ENCODE data around the gene DENND2A.
"Not testable (repeated sequence)": the region's sequence is repeated elsewhere in the genome, so short reads cannot be mapped to it uniquely, and the experiment has no call there.

DENND2A gene

DNA sequence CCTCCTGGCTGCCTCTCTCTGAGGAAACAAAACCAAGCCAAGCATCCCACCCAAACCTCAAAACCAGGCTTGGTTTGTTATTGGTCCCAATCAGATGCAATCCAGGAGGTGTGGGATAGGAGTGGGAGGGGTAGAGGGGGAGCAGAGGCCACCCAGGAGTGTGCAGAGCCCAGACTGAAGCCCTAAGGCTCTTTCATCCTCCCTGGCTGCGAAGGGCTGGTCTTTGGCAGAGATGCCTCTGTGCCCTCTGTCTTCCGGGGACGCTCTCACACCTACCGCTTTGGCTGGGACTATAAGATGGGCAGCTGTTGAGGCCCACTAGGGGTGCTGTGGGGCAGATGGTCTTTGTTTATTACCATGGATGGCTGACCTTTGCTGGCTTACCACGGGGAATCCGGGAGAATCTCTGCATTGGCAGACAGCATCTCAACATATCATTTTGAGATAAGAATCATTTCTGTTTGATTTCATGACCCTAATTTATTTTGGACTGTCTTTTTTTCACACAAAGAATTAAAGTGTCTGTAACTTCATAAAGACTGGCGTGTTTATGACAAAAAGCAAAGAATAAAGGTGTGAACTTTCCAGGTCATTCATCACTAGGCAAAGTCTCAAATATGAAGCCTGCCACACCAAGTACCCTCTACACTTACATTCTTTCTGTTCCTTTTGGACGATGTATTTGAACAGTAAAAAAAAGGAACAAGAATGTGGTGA lies 6.5 kb upstream of the DENND2A start:
- DNase-seq (ENCODE audit: low read depth), result no peak

DNA sequence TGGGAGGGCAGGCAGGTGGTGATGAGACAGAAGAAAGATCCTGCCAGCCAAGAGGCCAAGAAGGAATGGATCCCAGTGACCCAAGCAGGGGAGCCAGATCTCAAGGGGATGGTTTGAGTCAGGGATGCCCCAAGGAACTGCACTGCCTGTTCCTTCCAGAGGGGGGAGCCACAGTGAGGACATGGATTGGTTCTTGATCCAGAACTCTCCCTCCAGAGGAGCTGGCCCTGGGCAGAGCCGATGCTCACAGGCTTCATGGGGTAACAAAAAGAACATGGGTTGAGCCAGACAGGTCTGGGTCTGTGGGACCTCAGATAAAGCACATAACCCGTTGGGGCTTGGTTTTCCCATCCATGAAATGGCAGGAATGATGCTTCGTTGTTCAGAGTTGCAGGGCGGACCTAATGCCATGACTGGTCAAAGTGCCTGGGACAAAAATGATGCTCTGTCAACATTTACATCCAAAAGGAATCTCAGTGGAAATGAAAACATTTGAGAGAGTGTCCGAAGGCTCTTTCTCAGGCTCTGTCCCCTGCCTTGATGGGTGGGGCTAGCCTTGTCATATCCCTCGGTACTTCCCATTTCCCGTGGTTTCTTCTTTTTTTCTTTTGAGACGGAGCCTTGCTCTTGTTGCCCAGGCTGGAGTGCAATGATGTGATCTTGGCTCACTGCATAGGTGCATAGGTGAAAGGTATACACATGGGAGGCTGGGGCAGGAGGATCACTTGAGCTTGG lies 4.7 kb upstream of the DENND2A start:
- no peak for DNase-seq (ENCODE audit: low read depth)

DNA sequence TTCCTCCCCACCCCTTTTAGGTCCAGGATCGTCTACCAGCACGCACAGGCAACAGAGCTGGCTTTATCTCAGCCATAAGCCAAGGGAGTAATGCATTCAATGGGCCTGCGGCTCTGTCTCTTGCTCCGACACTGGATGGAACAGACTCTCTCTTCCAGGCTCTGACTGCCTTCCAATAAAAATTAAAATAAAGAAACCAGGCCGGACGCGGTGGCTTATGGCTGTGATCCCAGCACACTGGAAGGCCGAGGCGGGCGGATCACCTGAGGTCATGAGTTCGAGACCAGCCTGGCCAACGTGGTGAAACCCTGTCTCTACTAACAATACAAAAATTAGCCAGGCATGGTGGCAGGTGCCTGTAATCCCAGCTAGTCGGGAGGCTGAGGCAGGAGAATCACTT lies 4.1 kb upstream of the DENND2A start:
- not testable (repeated sequence) for DNase-seq (ENCODE audit: low read depth)

DNA sequence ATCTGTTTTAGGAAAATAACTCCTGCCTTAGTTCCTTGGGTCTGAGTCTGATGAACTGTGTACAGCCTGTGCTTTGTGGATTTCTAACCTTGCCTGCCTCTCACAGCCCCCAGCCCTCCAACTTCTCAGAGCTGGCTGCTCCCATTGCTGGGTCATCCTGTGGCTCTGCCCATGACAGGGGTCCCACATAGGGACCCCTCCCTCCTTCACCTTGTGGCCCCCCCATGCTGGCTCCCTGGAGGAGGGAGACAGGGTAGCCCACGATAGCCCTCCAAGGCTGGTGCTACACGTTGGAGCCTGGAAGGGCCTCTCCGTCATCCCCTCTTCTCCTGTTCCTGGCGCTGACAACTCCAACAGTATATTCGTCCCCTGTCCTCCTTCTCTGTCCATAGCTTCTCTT lies 2.8 kb upstream of the DENND2A start:
- no peak for DNase-seq (ENCODE audit: low read depth)

DNA sequence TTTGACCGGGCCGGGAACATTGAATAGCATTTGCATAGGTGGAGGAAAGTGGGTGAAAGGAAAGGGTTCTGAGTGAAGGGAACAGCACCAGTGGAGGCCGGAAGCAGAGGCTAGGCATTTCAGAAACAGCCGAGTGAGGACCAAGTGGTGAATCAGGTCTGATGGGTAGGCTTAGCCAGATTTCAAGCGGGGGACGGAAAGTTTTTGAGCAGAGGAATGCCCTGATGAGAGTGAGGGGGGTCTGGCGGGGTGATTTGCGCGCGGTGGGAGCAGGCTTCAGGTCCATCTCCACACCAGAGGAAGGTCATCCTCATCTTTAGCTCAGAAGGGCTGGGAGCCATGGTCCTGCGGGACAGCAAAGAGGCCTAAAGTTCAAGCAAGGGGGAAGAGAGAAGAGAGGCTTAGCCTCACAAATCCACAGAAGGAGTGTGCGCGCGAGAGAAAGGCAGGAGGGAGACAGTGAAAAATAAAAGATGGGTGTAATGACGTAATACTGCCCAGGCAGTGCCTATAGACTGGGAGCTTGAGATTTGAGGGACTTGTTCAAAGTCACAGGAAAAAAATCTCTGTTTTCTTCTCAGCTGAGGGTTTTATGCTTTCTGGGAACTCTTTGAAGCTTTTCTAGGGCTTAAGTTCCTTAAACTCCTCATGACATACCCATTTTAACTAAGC lies 1.0 kb upstream of the DENND2A start:
- DNase-seq (ENCODE audit: low read depth), result no peak

GRCh38 chr7:140640060-140640637 lies 464 bp downstream of the DENND2A start:
- DNase-seq (ENCODE audit: low read depth), result no peak

- no peak for DNase-seq (ENCODE audit: low read depth)
These were observed 1.1 kb downstream of the DENND2A start for GRCh38 chr7:140639366-140640053.

- no peak for DNase-seq (ENCODE audit: low read depth)
These were observed 2.3 kb downstream of the DENND2A start for GRCh38 chr7:140638173-140638791.

DNA sequence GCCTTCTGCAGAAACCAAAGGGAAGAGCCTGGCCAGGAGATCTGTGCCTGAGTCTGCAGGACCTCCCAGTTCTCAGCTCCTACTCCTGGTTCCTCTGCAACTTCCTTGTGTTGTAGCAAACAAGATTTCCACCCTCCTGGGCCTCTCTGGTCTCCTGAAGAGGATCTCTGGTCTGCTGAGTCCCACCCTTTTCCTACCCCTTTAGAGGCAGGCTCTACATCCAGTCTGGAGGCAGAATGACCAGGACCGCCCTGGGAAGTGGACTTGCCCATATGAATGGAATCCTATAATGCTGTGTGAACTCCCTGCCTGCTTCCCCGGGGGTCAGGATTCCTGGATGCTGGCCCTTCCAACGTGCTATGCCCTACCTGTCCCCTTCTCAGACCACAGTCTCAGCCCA lies 3.2 kb downstream of the DENND2A start:
- no peak for DNase-seq (ENCODE audit: low read depth)

GRCh38 chr7:140635816-140636215 lies 4.8 kb downstream of the DENND2A start:
- no peak for DNase-seq (ENCODE audit: low read depth)

DNA sequence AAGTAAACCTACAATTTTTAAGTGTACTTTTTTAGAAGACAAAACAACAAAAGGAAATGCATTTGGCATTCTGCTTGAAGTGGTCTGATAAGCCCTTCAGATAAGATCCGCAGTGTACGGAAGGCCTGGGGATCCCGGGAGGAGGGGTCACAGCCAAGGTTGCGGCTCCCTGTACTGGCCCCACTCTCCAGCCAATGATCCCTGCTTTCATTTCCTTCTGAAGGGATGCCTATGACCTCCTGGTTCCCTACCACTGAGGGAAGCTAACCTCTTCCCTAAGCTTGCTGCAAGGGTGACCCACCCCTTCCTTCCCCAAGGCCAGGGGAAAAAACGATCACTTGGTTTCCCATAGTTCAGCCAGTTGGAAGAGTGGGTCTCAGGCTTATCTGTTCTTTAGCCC lies 5.3 kb downstream of the DENND2A start:
- no peak for DNase-seq (ENCODE audit: low read depth)

GRCh38 chr7:140631602-140632001 lies 9.0 kb downstream of the DENND2A start:
- DNase-seq (ENCODE audit: low read depth), result no peak

DNA sequence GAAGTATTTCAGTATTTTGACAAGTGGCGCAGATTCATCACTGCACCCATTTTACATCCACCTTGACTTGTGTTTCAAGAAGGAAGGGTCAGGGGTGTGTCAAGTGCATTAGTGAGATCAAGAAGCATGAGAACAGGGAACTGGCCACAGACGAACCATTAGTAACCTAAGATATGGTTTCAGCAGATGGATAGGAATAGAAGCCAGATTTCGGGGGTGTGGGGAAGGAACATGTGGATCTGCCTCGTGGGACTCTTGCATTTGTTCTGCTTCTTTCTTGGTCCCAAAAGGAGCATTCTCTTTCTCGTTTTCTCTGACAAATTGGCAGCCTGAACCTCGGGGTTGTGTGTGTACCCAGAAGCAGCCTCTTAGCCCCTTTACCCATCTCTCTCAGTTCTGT lies 9.6 kb downstream of the DENND2A start:
- DNase-seq (ENCODE audit: low read depth), result no peak

DNA sequence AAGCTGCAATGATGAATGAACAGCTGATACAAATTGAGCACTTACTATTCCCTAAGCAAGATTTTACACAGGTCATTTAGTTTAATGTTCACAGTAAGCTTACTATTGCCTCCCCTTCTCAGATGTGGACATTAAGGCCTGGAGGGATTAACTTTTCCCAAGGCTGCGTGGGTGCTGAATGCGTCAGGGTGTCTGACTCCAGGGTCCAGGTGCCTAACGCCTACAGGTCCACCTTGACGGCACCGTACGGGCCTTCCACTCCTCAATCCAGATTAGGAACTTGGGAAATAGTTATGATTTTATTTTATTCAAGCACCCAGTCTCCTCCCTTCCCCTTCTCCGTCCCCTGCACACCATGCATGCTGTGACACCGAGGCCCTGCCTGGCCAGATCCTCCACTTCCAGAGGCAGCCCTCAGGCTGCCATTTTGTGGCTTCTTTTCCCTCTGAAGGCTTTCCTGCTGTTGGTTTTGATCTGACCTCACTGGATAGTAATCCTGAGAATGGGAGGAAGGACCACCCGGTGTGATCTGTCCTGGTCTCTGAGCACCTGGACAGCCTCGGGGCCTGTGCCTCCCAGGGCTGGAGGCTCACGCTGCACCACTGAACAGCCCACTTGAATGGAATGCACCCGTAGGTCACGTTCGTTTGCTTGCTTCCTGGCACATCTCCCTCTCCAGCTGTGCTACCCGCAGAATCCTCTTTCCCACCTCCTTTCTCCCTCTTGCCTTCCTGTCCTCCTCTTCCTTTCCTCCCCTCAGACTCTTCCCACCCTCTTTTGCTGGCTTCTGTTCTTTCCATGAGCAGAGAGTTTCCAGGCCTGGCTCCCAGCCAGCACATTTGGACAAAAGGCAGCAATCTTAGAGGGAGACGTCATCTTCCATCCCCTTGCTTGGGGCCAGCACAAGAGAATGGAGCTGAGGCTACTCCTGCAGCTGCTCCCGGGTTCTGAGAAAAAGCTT lies 14.4 kb downstream of the DENND2A start:
- no peak for DNase-seq (ENCODE audit: low read depth)

DNA sequence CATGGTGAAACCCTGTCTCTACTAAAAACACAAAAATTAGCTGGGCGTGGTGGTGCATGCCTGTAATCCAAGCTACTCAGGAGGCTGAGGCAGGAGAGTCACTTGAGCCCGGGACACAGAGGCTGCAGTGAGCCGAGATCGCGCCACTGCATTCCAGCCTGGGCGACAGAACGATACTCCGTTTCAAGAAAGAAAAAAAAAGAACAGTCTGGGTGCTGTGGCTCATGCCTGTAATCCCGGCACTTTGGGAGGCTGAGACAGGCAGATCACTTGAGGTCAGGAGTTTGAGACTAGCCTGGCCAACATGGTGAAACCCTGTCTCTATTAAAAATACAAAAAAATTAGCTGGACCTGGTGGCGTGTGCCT lies 15.4 kb downstream of the DENND2A start:
- DNase-seq (ENCODE audit: low read depth), result not testable (repeated sequence)

DNA sequence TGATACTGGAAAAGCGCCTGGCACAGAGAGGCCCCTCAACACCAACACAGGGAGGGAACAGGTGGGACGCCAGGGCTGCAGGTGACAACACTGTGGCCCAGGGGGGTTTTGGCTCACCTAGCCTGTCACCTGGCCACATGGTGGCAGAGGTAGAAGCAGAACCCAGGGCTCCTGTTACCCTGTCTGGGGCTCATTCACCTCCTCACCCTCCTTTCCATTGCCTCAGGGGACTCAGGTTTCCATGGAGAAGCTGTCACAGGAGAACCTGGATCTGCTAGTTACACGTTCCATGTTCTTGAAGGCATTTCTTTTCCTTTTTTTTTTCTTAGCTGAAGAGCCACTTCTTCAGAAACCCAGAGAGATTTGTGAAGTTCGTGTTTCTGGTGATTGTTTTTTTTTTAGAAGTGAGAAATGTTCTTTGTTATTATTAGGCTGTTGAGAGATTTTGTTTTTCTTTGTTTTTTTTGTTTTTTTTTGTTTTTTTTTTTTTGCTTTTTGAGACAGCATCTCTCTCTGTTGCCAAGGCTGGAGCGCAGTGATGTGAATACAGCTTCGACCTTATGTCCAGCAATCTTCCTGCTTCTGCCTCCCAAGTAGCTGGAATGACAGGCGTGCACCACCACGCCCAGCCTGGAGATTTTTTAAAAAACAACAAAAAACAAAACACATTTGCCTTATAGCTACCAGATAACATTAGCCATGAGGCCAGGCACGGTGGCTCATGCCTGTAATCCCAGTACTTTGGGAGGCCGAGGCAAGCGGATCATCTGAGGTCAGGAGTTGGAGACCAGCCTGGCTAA lies 16.0 kb downstream of the DENND2A start:
- no peak for DNase-seq (ENCODE audit: low read depth)

- no peak for DNase-seq (ENCODE audit: low read depth)
These were observed 16.6 kb downstream of the DENND2A start for GRCh38 chr7:140623980-140624379.

- DNase-seq (ENCODE audit: low read depth), result no peak
These were observed 19.1 kb downstream of the DENND2A start for GRCh38 chr7:140621401-140622021.

DNA sequence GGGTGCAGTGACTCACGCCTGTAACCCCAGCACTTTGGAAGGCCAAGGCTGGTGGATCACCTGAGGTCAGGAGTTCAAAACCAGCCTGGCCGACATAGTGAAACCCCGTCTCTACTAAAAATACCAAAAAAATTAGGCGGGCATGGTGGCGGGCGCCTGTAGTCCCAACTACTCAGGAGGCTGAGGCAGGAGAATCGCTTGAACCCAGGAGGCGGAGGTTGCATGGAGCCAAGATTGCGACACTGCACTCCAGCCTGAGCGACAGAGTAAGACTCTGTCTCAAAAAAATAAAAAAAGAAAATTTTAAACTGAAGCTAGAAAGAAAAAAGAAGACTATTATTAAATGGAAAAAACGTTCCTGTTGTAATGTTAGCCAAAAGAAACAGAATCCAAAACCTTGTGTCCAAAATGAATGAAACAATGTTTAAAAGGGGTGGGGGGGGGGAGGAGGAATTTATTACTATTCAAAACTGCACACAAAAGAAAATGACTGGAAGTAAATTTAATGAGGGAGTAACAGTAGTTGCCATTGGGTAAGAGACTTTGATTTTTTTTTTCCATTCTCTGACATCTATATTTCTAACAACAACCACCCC lies 20.6 kb downstream of the DENND2A start:
- not testable (repeated sequence) for DNase-seq (ENCODE audit: low read depth)

Data from T-helper 22 cell (primary cell).